ELF-1 (cell line): ENCODE data around the gene ADRA2C.
"Not testable (repeated sequence)": the region's sequence is repeated elsewhere in the genome, so short reads cannot be mapped to it uniquely, and the experiment has no call there.

Source experiments
- DNase-seq: peaks from one replicate; pipeline ENCODE4 v3.0.0-alpha.2; 2016; ENCODE audit warnings: low read depth, low spot score

ADRA2C gene

DNA sequence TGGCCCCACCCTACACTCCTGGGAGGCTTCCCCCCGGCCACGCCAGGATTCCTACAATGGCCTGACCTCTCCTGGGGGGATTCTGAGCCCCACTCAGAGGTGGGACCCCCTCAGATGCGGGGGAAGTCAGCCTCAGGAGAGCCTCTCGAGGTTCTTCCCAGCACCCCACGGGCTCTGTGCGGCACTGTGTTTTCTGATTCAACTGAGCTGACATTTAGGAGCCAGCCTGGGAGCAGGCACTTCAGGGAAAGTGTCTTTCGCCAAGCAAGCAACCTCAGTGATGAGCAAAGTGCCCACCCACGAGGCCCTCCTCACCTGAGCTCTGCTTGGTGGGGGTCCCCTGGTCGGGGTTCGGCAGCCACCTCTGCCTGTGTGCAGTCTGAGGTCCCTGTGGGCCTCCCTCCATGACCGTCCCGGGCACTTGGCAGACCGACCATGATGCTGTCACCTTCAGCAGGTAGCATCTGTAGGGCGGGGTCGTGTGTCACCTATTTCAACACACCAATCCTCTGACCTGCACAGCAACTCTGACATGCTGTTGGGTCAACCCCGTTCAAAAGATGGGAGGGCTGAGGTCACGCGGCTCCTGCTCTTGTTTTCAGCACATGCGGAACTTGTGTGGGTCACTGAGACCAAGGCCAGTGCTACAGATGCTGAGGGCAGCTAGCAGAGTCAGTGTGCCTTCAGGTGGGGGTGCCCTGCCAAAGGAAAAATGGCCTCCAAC lies 46.2 kb downstream of the ADRA2C start:
- DNase-seq = no peak

GRCh38 chr4:3813151-3814052 lies 47.2 kb downstream of the ADRA2C start:
- no peak for DNase-seq

DNA sequence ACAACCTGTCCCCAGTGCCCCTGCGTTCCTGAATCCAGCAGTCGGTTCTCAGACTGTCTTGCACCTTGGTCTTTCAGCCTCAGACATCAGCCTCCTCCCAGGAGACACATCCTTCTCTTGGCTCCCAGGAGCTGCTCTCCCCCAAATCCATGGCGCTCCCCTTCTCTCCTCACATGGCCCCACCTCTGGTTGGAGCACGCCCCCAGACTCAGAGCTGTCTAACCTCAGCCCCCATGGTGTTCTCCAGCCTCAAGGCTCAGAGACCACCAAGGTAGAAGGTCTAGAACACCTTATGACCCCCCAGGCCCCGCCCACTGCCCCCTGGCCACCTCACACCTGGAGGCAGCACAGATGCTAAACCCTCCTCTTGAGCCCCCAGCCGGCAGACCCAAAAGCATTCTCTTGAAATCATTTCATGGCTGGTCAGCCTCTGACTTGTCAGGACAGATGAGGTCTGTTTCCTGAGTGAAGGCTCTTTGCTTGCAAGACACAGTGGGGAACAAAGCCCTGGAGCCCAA lies 47.9 kb downstream of the ADRA2C start:
- no peak for DNase-seq

DNA sequence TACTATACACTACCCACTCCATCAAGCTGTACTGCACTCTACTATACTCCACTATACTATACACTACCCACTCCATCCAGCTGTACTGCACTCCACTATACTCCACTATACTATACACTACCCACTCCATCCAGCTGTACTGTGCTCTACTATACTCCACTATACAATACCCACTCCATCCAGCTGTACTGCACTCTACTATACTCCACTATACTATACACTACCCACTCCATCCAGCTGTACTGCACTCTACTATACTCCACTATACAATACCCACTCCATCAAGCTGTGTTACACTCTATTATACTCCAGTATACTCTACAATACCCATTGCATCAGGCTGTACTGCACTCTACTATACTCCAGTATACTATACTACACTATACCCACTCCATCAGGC lies 48.7 kb downstream of the ADRA2C start:
- DNase-seq = not testable (repeated sequence)

- DNase-seq = no peak
These were observed 50.2 kb downstream of the ADRA2C start for GRCh38 chr4:3816256-3816825.

DNA sequence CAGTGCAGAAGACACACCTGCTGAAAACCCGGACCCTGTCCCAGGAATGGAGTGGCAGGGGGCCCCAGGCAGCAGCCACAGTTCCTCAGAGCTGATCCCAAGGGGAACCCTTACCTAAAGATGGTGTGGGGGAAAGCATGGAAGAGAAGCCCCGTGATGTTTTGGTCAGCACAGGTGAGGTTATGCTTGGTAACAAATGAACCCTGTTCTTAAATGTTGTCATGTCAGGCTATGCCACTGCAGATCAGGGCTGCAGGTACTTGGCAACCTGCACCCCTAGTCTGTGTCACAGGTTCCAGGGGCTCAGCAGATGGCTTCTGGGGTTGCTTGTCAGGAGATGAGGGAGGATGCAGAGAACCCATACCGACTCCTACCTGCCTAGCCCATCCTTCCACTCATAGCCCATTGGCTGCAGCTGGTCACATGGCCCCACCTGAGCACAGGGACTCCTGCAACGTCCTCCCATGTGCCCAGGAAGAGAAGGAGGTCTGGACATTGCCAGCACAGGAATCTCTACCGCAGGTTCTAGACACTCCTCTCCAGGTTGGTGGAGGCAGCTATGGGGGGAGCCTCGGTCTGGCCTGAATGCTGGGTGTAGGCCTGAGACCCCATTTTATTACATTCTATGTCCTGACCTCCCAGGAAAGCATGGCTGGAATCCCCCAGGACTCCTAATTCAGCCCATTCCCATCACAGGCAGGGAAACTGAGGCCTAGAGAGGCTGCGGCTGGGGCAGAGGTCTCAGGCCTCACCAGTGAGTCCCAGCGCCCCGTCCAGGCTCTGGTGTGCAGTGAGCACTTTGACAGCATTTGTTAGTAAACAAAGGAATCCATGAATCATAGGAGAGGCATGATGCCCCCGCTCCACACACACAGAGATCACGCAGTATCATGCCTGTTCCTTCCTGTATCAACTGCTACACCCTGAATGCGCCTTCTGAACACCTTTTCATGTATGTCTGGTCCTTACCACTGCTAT lies 51.1 kb downstream of the ADRA2C start:
- DNase-seq = no peak
